ENCODE data around the gene KNTC1.

DNA sequence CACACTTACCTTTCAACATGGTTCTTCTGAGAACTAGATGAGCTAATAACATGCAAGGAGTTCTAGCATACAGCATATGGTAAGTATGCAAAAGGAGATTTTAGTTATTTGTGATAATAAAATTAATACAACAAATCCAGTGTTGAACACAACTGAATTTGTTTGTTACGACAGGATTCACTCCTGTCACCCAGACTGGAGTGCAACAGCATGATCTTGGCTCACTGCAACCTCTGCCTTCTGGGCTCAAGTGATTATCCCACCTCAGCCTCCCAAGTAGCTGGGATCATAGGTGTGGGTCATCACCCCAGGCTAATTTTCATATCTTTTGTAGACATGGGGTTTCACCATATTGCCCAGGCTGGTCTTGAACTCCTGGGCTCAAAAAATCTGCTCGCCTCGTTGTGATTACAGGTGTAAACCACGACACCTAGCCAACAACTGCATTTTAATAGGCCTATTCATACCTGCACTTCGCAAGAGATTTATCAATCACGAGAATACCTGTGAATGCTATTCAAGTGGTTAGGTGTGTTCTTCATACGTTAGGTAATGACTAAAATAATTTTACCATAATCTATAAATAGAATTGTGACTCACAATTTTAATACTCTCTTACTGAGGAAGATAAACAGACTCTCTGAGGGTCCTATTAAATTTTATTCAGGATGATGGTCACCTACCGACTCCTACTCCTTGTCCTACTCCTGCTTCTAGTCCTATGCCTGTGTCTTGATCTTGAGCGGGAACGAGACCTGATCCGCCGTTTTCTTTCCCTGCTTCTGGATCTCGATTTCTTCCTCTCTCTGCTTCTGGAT is 10.3 kb upstream of the KNTC1 start:
- no peak for TF ChIP-seq HOXD1 (CRISPR knock-in tag; IDR thresholded peaks at IDR 0.05)
- no peak for TF ChIP-seq ZFX (CRISPR knock-in tag; IDR thresholded peaks at IDR 0.05; ENCODE audit: low read depth)
- TF ChIP-seq CHD2 (IDR thresholded peaks at IDR 0.05; ENCODE audit: low read depth, low read length), result no peak
- no peak for TF ChIP-seq MYC (CRISPR knock-in tag; IDR thresholded peaks at IDR 0.05; ENCODE audit: borderline replicate concordance)
- no peak for TF ChIP-seq HNF4A (CRISPR knock-in tag; IDR thresholded peaks at IDR 0.05)
- no peak for TF ChIP-seq EZH2 (conservative IDR thresholded peaks at IDR 0.05; ENCODE audit: low read depth, low read length)

All from HepG2 (cell line).